22Rv1 (cell line): Measurements from ENCODE around the gene COX15.

Experiments used
- H3K27ac ChIP-seq: fragments of 450-650 bp; 2 replicates; pipeline ENCODE4 v1.5.1; 2017
- CTCF ChIP-seq: fragments of 450-650 bp; IDR thresholded peaks from 2 replicates; pipeline ENCODE4 v1.5.1; 2017; ENCODE audit warnings: mild to moderate bottlenecking
- ZFX ChIP-seq: fragments of 450-650 bp; IDR thresholded peaks from 2 replicates; pipeline ENCODE4 v1.6.1; 2017; ENCODE audit warnings: antibody characterized with exemption, borderline replicate concordance

The COX15 gene

GRCh38 chr10:99693933-99694583 lies 37.9 kb downstream of the COX15 start:
- no peak overlapping the region for H3K27ac ChIP-seq
- TF ChIP-seq CTCF (no peak), ZFX (no peak)

DNA sequence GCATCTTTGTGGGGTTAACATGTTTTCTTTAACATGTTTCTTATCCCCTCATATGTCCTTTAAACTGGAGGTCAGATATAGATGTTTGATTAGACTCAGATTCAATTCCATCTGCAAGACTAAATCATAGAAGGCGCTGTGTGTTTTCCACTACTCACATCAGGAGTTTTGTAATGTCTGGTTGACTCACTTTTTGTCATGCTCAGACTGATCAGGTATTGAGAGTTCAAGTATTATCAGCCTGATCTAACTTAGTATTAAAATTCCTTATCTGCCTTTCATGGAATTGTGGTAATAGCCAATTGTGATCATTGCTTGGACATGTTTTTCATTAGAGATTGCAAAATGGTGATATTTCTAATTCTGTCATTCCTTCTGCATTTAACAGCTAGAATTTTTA lies 42.5 kb downstream of the COX15 start:
- no peak overlapping the region for H3K27ac ChIP-seq
- TF ChIP-seq CTCF, result no peak
- no peak for TF ChIP-seq ZFX

DNA sequence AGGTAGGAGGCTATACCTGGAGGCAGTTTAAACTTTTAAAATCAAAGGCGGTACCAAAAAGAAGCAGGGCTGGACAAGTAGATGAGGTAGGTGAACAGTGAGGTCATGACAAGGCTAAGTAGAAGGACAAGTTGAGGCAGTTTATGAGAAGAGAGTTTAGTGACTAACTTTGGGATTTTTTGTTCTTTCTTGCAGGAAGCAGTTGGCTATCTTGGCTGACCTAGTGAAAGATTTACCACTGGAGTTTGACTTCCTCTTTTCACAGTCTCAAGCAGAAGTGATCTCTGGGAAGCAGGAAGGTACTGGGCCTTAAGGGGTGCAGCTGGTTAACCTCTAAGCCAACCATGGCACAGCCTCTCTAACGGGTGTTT lies 46.3 kb downstream of the COX15 start:
- no peak overlapping the region for H3K27ac ChIP-seq
- TF ChIP-seq ZFX (no peak), CTCF (no peak)

DNA sequence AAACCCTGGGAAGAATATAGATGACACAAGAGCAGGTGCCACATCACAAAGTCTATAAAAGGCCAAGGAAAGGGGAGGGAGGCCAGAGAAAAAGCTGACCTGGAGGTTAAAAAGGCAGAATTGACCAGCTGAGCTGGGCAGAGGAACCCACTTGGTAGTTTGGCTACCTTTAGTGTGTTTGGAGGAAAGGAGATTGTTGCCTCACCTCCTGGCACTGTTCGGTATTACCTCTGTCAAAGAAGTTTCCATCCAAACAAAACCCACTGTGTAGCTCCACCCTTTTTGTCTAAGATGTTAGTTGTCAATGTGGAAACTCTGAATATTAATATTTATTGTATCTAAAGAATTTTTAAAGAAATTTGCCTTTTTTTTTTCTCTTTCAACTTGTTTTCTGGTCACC lies 49.2 kb downstream of the COX15 start:
- H3K27ac ChIP-seq, result no peak overlapping the region
- TF ChIP-seq CTCF (peak; percentile 17; the same call in 1 of the 2 replicates), ZFX (no peak)
